Measurements from ENCODE around the gene ANKRD11. TPM values are rescaled to one million over a fixed set of nuclear protein-coding genes. Genes with fewer than 3 reads are reported as not detected.
"Not testable (repeated sequence)": the region's sequence is repeated elsewhere in the genome, so short reads cannot be mapped to it uniquely, and the experiment has no call there.

ANKRD11 gene
- total RNA-seq, 2 experiments from 2014 or later = 144 to 145 TPM

- peaks cover 24% of the 10 kb centered on the region for H3K36me3 Mint-ChIP-seq (ENCODE audit: low read depth)
- POLR2A ChIA-PET, H3K27ac Mint-ChIP-seq: not testable (repeated sequence)
Observed at GRCh38 chr16:89299357-89300111, 190.8 kb downstream of the ANKRD11 start.

GRCh38 chr16:89298623-89299225 lies 191.6 kb downstream of the ANKRD11 start:
- no peak overlapping the region for H3K4me3 Mint-ChIP-seq
- no peak for DNase-seq
- peaks cover 16% of the 10 kb centered on the region for H3K36me3 Mint-ChIP-seq (ENCODE audit: low read depth)
- CTCF ChIA-PET = interaction anchor here (0.7 kb wide), 1 partner anchor 188 kb away, joined by 3 read pairs; no protein-coding TSS in a partner anchor
- no peaks in the 10 kb centered on the region for H3K9me3 Mint-ChIP-seq (ENCODE audit: low read depth)
- ATAC-seq = no peak
- intact Hi-C loops (cut with DNase I, micrococcal nuclease) = no loop called here
- peak overlapping the region; percentile 25 for H3K27ac Mint-ChIP-seq
- POLR2A ChIA-PET = no interaction called here
- no peaks in the 10 kb centered on the region for H3K27me3 Mint-ChIP-seq
- peaks cover 36% of the 10 kb centered on the region for H3K4me1 Mint-ChIP-seq

More at GRCh38 chr16:89299357-89300111, 190.8 kb downstream of the ANKRD11 start:
- intact Hi-C loops (cut with DNase I, micrococcal nuclease); CTCF ChIA-PET; H3K4me3 Mint-ChIP-seq; H3K9me3 Mint-ChIP-seq (ENCODE audit: low read depth); H3K27me3 Mint-ChIP-seq; DNase-seq; ATAC-seq: not testable (repeated sequence)
- peaks cover 36% of the 10 kb centered on the region for H3K4me1 Mint-ChIP-seq

GRCh38 chr16:89297910-89298545 lies 192.3 kb downstream of the ANKRD11 start:
- Mint-ChIP-seq H3K4me1 (peaks cover 36% of the 10 kb centered on the region), H3K27me3 (no peaks in the 10 kb centered on the region), H3K27ac (peak overlapping the region; percentile 11), H3K9me3 (ENCODE audit: low read depth) (no peaks in the 10 kb centered on the region), H3K36me3 (ENCODE audit: low read depth) (peaks cover 14% of the 10 kb centered on the region), H3K4me3 (no peak overlapping the region)
- ChIA-PET POLR2A (no interaction called here), CTCF (interaction anchor here (0.7 to 1.2 kb wide), 2 partner anchors 10 to 188 kb away, joined by 3 to 5 read pairs; no protein-coding TSS in a partner anchor)
- intact Hi-C loops (cut with DNase I, micrococcal nuclease) = no loop called here
- no peak for ATAC-seq
- no peak for DNase-seq

- Mint-ChIP-seq H3K9me3 (ENCODE audit: low read depth) (no peaks in the 10 kb centered on the region), H3K36me3 (ENCODE audit: low read depth) (peaks cover 7% of the 10 kb centered on the region), H3K27me3 (no peaks in the 10 kb centered on the region), H3K4me1 (peaks cover 36% of the 10 kb centered on the region), H3K4me3 (no peak overlapping the region), H3K27ac (peak overlapping the region; percentile 11)
- ChIA-PET POLR2A (interaction anchor here (1.1 kb wide), 1 partner anchor 188 kb away, joined by 3 read pairs; no protein-coding TSS in a partner anchor), CTCF (interaction anchor here (1.2 kb wide), 1 partner anchor 11 kb away, joined by 5 read pairs; no protein-coding TSS in a partner anchor)
- DNase-seq (no peak), ATAC-seq (no peak)
- intact Hi-C loops (cut with DNase I, micrococcal nuclease) = no loop called here
Observed at GRCh38 chr16:89297156-89297874, 193.0 kb downstream of the ANKRD11 start.

- DNase-seq = no peak
- Mint-ChIP-seq H3K4me1 (peaks cover 36% of the 10 kb centered on the region), H3K36me3 (ENCODE audit: low read depth) (peaks cover 7% of the 10 kb centered on the region), H3K4me3 (no peak overlapping the region), H3K27me3 (no peaks in the 10 kb centered on the region), H3K9me3 (ENCODE audit: low read depth) (no peaks in the 10 kb centered on the region), H3K27ac (peak overlapping the region; percentile 48)
- ChIA-PET CTCF (interaction anchor here (0.6 to 0.9 kb wide), 3 partner anchors 47 to 191 kb away, joined by 3 to 4 read pairs (median 3); no protein-coding TSS in a partner anchor), POLR2A (interaction anchor here (0.6 kb wide), 1 partner anchor 66 kb away, joined by 3 read pairs; no protein-coding TSS in a partner anchor)
- ATAC-seq = no peak
- intact Hi-C loops (cut with DNase I, micrococcal nuclease) = no loop called here
Observed at GRCh38 chr16:89295915-89296314, 194.4 kb downstream of the ANKRD11 start.

- H3K36me3 Mint-ChIP-seq (ENCODE audit: low read depth) = peaks cover 10% of the 10 kb centered on the region
- H3K9me3 Mint-ChIP-seq (ENCODE audit: low read depth) = no peaks in the 10 kb centered on the region
- DNase-seq (no peak), ATAC-seq (no peak)
- H3K27me3 Mint-ChIP-seq = no peaks in the 10 kb centered on the region
- intact Hi-C loops (cut with DNase I, micrococcal nuclease) = no loop called here
- ChIA-PET CTCF (no interaction called here), POLR2A (interaction anchor here (0.6 kb wide), 1 partner anchor 67 kb away, joined by 3 read pairs; no protein-coding TSS in a partner anchor)
- H3K4me1 Mint-ChIP-seq = peaks cover 31% of the 10 kb centered on the region
- no peak overlapping the region for H3K4me3 Mint-ChIP-seq
- H3K27ac Mint-ChIP-seq = no peak overlapping the region
Observed at GRCh38 chr16:89295071-89295900, 195.1 kb downstream of the ANKRD11 start.

- Mint-ChIP-seq H3K4me1 (peaks cover 31% of the 10 kb centered on the region), H3K27me3 (no peaks in the 10 kb centered on the region), H3K9me3 (ENCODE audit: low read depth) (no peaks in the 10 kb centered on the region), H3K36me3 (ENCODE audit: low read depth) (peaks cover 12% of the 10 kb centered on the region), H3K4me3 (no peak overlapping the region), H3K27ac (peak overlapping the region; percentile 27)
- ATAC-seq = no peak
- ChIA-PET CTCF (interaction anchor here (0.7 kb wide), 1 partner anchor 14 kb away, joined by 3 read pairs; no protein-coding TSS in a partner anchor), POLR2A (no interaction called here)
- DNase-seq = no peak
- intact Hi-C loops (cut with DNase I, micrococcal nuclease) = no loop called here
Observed at GRCh38 chr16:89294486-89294885, 195.9 kb downstream of the ANKRD11 start.

- Mint-ChIP-seq H3K27ac (no peak overlapping the region), H3K27me3 (no peaks in the 10 kb centered on the region), H3K4me1 (peaks cover 27% of the 10 kb centered on the region), H3K36me3 (ENCODE audit: low read depth) (peaks cover 13% of the 10 kb centered on the region), H3K9me3 (ENCODE audit: low read depth) (no peaks in the 10 kb centered on the region), H3K4me3 (no peak overlapping the region)
- ChIA-PET CTCF (interaction anchor here (0.7 kb wide), 3 partner anchors 15 to 239 kb away, joined by 3 to 4 read pairs (median 4); no protein-coding TSS in a partner anchor), POLR2A (no interaction called here)
- DNase-seq (no peak), ATAC-seq (no peak)
- intact Hi-C loops (cut with DNase I, micrococcal nuclease) = no loop called here
Observed at GRCh38 chr16:89293276-89294143, 196.9 kb downstream of the ANKRD11 start.

- Mint-ChIP-seq H3K36me3 (ENCODE audit: low read depth) (peaks cover 19% of the 10 kb centered on the region), H3K27ac (no peak overlapping the region), H3K9me3 (ENCODE audit: low read depth) (no peaks in the 10 kb centered on the region), H3K4me1 (peaks cover 20% of the 10 kb centered on the region), H3K4me3 (no peak overlapping the region), H3K27me3 (no peaks in the 10 kb centered on the region)
- no peak for DNase-seq
- intact Hi-C loops (cut with DNase I, micrococcal nuclease) = no loop called here
- ChIA-PET CTCF (interaction anchor here (0.7 kb wide), 1 partner anchor 240 kb away, joined by 4 read pairs; no protein-coding TSS in a partner anchor), POLR2A (no interaction called here)
- ATAC-seq = no peak
Observed at GRCh38 chr16:89292443-89293078, 197.8 kb downstream of the ANKRD11 start.

All from activated CD4-positive, alpha-beta T cell treated with anti-CD3 and anti-CD28 coated beads for 36 hours (primary cell).